HG02571 (cell line): Measurements from ENCODE around the gene SDF2.
A peak's percentile ranks its signal among the peaks of the same experiment; 100 is the strongest.
"Not testable (repeated sequence)": the region's sequence is repeated elsewhere in the genome, so short reads cannot be mapped to it uniquely, and the experiment has no call there.

Source experiments
- ATAC-seq: cut with Tn5 transposase; IDR thresholded peaks from one replicate; pipeline ENCODE4 v1.9.1; 2021; ENCODE audit warnings: mild to moderate bottlenecking, moderate library complexity; ENCODE audit not compliant: unreplicated experiment

The SDF2 gene

DNA sequence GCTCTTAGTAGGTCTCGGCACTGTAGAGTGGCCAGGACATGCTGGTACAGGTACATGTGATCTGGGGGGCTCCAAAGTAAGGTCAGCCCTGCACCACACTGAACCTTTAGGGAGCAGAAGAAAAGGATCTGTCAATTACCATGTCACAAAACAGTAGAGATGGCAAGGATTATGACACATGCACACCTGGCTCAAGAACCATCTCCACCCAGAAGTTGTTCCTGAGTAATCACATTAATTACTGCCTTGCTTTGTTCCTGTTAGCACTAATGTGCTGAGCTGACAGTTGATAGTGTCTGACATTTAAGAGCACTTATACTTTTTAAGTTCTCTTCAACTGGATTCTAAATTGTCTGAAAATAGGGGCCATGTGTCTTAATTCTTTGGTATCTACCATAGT, 26.2 kb downstream of the SDF2 start:
- ATAC-seq = no peak

- no peak for ATAC-seq
Observed at GRCh38 chr17:28634206-28634865, 27.4 kb downstream of the SDF2 start.

DNA sequence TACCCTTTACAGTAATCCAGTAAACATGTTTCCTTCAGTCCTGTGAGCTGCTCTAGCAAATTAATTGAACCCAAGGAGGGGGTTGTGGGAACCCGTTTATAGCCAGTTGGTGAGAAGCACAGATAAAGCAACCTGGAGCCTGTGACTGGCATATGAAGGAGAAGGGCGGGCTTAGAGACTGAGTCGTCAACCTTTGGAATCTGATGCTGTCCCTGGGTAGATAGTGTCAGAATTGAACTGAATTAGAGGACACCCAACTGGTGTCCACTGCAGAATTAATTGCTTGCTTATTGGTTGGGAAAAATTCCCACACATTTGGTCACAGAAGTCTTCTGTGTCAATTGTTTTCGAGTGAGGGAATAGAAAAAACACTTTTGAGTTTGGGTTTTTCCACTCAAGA, 34.9 kb downstream of the SDF2 start:
- no peak for ATAC-seq

- no peak for ATAC-seq
Observed at GRCh38 chr17:28624148-28624547, 37.6 kb downstream of the SDF2 start.

DNA sequence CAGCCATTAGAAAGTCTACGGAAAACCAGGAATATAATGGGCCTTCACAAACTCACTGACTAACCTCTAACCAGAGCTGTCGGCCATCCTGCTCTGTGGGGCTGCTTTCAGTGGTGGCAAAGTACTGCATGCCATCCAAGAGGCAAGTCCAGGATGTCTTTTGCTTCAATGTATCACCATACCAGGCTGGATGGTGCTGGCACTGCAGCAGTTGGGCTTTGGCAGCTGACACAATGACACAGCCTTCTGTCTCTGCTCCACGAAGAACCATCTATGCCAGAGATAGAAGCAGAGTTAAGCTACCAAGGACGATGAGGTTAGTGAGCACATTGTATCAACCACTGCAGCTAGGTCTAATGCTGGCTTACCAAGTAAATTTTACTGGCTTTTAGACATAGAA, 38.0 kb downstream of the SDF2 start:
- no peak for ATAC-seq

GRCh38 chr17:28622186-28622585, 39.5 kb downstream of the SDF2 start:
- no peak for ATAC-seq

DNA sequence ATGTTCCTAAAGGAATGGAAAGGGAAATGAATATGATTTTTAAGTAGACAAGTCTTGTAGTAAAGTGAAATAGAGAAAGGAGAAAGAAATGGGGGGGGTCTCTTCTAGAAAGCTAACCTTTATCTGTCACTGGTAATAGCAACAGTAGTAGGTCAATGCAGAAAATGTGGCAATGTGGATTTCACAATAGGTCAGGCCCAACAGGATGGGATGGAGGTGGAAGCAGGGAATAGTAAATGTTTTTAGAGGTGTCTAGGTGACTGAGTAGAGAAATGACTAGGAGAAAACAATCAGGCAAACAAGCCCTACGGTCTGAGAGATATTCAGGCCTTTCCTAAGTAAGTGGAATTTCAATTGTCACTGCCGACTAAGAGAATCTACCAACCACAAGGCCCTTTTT, 41.7 kb downstream of the SDF2 start:
- no peak for ATAC-seq

DNA sequence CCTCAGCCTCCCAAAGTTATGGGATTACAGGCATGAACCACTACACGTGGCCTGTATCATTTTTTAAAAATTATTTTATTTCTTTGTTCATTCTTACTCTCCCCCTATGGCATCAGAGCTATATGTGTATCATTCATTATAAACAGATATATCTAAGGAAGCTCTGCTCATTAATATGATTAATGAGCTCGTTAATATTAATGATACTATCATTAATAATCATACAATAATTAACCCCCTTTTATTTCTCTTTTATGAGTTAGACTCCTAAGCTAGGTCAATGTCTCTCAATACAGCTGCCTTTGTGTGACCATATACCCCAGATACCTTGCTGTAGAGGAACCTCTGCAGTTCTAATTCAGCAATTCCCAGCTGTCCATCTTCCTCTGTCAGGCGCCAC, 43.2 kb downstream of the SDF2 start:
- ATAC-seq = no peak

GRCh38 chr17:28616281-28616680, 45.4 kb downstream of the SDF2 start:
- ATAC-seq = no peak

DNA sequence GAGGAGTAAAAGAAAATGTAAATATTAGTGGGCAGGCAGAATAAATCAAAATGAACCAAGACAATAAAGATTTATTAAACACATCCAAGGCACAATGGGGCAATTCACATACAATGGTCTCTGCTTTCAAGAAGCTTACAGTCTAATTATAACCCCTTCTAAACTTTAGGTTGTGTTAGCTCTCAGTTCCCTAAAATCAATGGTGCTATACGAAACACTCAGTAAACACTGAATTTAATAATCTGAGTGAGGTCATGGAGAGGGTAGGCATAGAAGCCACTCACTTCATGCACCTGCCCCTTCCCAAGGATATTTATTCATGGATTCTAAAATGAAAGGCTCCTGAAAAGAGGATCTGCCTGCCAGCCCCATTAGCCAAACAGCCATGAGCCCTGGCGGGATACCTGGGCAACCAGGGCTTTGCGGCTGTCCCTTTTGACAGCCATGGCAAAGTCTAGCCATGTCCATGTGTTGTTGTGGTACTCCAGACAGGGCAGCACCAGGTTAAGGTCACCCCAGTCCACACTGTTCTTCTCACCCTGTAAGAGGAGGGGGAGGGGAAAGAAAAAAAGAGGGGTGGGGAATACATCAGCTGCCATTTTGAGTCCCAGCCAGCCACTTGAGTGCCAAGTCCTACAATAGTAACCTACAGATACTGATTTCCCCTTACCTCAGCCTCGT, 46.3 kb downstream of the SDF2 start:
- ATAC-seq = no peak

DNA sequence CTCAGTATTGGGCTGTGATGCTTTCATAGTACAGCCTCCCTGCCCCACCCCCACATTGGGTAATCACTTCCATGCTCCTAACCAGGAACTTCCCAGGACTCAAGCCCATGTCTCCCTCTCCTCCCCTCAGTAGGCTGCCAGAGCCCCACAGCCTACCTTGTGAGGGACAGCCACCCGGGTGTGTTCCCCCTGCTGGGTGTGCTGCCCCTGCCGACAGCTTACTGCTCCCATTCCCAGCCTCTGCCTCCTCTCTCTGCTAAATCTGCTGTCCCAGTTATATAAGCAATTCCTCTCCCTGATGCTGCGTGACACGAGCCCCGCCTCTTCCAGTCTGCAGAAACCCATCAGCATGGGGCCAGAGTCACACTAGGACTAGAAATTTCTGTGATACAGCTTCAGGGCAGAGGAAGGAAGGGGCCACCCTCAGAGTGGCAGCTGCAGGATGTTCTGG, 47.8 kb downstream of the SDF2 start, which contains the start of gene RSKR:
Gene RSKR (minus strand): TSS at position 255 of the 451 bp plus-strand sequence. CDS start 24 bp downstream, at position 231.
- ATAC-seq = no peak

DNA sequence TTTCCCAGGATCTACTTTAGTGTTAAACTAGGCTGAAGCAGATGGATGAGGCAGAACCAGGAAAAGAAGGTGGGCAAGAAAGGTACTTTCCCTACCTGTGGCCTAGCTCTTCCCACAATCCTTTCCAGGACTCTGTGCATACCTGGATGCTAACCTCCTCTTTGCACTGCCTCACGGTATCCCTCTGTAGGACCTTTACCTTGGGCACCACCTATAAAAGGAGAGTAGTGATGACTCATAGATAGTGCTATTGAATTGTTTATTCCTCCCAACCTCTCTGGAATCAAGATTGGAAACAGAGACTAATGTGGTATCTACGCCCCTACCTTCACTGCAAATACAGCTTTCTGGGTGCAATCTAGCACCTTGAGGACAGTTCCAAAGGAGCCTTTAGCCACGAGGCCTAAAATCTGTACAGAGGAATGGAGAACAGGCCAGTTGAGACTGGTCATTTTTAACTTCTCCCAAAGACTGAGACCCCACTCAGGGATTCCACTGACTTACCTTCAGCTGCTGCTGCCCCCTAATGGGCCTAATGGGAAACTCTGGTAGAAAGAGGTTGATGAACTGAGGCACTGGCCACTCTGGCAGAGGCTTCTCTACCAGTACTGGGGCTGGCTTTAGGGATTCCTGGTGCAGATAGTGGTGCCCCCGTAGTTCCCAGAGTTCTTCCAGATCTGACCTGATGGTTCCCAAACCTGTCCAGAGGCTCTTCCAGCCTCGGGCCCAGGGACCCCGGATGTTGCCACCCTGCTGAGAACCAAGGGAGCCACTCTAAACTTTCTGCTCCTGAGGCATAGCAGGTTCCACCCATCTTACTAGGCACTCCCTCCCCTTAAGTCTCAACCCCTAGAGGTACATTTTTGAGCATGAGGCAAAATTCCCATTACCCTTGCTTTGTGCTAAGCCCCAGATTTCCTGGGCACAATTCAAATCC, 48.5 kb downstream of the SDF2 start:
- ATAC-seq = no peak

DNA sequence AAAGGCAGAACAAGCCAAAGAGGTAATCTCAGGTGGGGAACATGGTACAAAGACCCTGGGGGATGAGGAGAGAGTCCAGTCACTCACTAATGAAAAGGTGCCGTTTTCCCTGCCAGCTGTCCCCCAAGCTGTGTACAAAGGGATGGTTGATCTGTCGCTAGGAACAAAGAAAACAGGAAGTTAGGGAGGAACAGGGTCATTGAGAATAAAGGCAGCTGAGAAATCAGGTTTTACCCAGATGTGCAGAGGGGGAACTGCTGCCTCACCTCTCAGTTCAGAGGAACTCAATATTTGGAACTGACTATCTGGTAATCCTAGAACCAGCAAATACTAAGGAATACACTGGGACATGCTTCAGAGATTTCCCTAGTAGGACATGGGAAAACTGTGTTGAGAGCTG, 49.2 kb downstream of the SDF2 start:
- no peak for ATAC-seq

DNA sequence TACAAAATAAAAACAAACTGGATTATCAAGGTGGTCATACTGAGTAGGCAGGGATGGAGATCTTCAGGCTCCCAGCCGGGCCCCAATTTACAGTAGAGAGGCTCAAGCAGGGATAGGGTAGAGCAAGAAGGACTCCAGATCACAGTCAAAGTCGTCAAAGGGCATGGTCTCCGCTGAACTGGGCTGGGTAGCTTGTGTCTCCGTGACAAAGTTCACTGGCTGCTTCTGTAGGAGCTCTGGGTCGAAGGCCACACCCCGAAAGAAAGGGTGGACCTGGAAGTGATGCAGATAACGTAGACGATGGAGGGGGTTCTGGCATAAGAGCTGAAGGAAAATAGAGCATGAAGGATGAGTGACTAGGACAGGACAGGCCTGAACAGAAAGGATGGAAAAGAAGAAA, 51.3 kb downstream of the SDF2 start:
- no peak for ATAC-seq

DNA sequence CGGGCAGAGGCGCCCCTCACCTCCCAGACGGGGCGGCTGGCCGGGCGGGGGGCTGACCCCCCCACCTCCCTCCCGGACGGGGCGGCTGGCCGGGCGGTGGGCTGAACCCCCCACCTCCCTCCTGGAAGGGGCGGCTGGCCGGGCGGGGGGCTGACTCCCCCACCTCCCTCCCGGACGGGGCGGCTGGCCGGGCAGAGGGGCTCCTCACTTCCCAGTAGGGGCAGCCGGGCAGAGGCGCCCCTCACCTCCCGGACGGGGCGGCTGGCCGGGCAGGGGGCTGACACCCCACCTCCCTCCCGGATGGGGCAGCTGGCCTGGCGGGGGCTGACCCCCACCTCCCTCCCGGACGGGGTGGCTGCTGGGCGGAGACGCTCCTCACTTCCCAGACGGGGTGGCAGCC, 57.7 kb downstream of the SDF2 start:
- not testable (repeated sequence) for ATAC-seq

DNA sequence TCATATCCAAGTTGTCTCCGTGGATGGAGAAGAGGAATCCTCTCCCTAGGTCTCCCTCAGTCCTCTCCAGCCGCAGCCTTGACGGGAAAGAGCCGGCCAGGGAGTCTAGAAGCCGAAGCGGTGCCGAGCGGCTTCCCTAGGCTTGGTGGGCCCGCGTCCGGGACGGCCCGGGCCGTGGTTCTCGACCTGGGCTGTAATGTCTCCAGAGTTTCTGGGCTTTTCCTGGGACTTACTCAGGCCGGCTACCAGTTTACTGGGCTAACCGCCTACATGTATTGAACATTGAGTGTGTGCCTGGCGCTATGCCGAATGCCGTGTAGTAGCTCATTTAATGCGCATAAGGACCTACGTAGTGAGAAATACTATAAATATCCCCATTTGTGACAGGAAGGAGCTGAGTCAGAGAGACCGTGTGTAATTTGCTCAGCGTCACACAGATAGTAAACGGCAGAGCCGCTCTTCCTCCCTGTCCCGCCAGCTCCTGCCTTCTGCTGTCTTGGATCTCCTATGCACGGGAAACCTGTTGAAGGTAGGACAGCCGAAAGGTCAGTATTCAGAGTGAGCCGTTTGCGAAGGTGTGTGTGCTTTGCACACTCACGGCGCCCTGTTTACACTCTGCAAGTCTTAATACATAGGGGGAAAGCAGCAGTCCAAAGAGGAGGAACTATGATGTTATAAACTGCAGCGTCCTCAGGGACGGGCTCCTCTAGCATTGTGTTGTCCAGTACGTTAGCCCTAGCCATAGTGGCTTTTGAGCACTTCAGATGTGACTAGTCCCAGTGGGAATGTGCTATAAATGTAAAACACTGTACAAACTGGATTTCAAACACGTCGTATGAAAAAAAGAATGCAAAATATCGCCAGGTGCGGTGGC, 62.2 kb downstream of the SDF2 start:
- ATAC-seq = peak; percentile 36

DNA sequence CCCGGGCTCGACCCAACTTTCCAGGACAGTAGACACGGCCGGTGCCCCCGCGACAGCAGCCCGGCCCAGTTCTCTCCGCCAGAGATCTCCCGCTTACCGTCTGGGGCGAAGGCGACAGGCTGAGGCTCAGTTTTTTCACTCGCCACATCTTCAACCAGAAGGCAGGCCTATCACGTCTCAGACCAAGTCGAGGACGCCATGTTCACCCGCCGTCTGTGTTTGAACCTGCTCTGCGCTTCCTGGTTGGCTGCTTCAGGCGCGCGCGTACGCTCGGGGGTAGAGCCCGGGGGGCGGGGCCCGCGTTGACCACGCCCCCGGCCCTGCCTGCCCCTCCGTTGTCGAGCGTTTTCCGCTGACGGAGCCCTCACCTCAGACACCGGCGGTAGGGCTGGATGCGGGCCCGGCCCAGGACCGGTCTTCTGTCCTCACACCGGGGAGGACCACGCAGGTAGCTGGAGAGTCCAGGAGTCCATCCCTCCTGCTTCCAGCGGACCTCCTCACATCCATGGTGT, 62.9 kb downstream of the SDF2 start, which contains the start of gene SPAG5:
Gene SPAG5 (minus strand): TSS at position 227 of the 512 bp plus-strand sequence. CDS start 79 bp downstream, at position 148.
- peak; percentile 81 for ATAC-seq

- no peak for ATAC-seq
Observed at GRCh38 chr17:28598389-28598788, 63.3 kb downstream of the SDF2 start.
